KMS-11 (cell line): ENCODE measurements around the gene BRD8.

Source experiments
- H2AFZ ChIP-seq: fragments of 200-600 bp; sonication (generic); 2 replicates; pipeline ENCODE4 v1.6.1; 2016; ENCODE audit warnings: antibody characterized with exemption, mixed run types, low read depth
- H3K27ac ChIP-seq: fragments of 200-600 bp; sonication (generic); 2 replicates; pipeline ENCODE4 v1.6.1; 2016; ENCODE audit warnings: mild to moderate bottlenecking, mixed run types
- H3K27me3 ChIP-seq: fragments of 200-600 bp; sonication (generic); 2 replicates; pipeline ENCODE4 v1.6.1; 2017; ENCODE audit warnings: mild to moderate bottlenecking, low read depth, mixed run types, moderate library complexity; ENCODE audit not compliant: insufficient read depth
- H3K36me3 ChIP-seq: fragments of 200-600 bp; sonication (generic); 2 replicates; pipeline ENCODE4 v1.6.1; 2017; ENCODE audit warnings: mild to moderate bottlenecking, mixed run types; ENCODE audit not compliant: insufficient read depth
- H3K4me1 ChIP-seq: fragments of 200-600 bp; sonication (generic); 2 replicates; pipeline ENCODE4 v1.6.1; 2016; ENCODE audit warnings: mild to moderate bottlenecking, low read depth, mixed run types; ENCODE audit not compliant: poor library complexity, severe bottlenecking
- H3K4me2 ChIP-seq: fragments of 200-600 bp; sonication (generic); 2 replicates; pipeline ENCODE4 v1.7.0; 2016; ENCODE audit warnings: mild to moderate bottlenecking, mixed run types
- H3K4me3 ChIP-seq: fragments of 200-600 bp; sonication (generic); IDR thresholded peaks from 2 replicates; pipeline ENCODE4 v1.6.1; 2017; ENCODE audit warnings: low read depth, low read length, mixed read lengths; ENCODE audit not compliant: insufficient read depth
- H3K79me2 ChIP-seq: fragments of 200-600 bp; sonication (generic); 2 replicates; pipeline ENCODE4 v1.6.1; 2016; ENCODE audit warnings: low read depth, mixed run types; ENCODE audit not compliant: insufficient read depth
- H3K9ac ChIP-seq: fragments of 200-600 bp; sonication (generic); 2 replicates; pipeline ENCODE4 v1.6.1; 2016; ENCODE audit warnings: mild to moderate bottlenecking, mixed run types
- H4K20me1 ChIP-seq: fragments of 200-600 bp; sonication (generic); 2 replicates; pipeline ENCODE4 v1.6.1; 2016; ENCODE audit warnings: mild to moderate bottlenecking, mixed run types; ENCODE audit not compliant: insufficient read depth
- CTCF ChIP-seq: fragments of 200-600 bp; sonication (generic); conservative IDR thresholded peaks from 2 replicates; pipeline ENCODE4 v1.6.1; 2017; ENCODE audit warnings: low read depth, mild to moderate bottlenecking, antibody characterized with exemption, low read length, moderate library complexity, mixed read lengths

Gene BRD8

GRCh38 chr5:138182808-138183207 is 4.4 kb upstream of the BRD8 start:
- Histone ChIP-seq H3K36me3 (peaks cover 10% of the 10 kb centered on the region; the same call in 1 of the 2 replicates), H3K27ac (no peak overlapping the region), H2AFZ (no peak overlapping the region), H3K4me1 (peaks cover 8% of the 10 kb centered on the region), H3K9ac (no peak overlapping the region), H3K4me2 (no peak overlapping the region), H4K20me1 (no peaks in the 10 kb centered on the region), H3K4me3 (no peak overlapping the region), H3K79me2 (peaks cover 21% of the 10 kb centered on the region; the same call in 1 of the 2 replicates), H3K27me3 (no peaks in the 10 kb centered on the region)
- TF ChIP-seq CTCF, result no peak

- Histone ChIP-seq H2AFZ (no peak overlapping the region), H3K36me3 (peaks cover 2% of the 10 kb centered on the region; the same call in 1 of the 2 replicates), H3K27ac (no peak overlapping the region), H3K9ac (no peak overlapping the region), H3K79me2 (peaks cover 41% of the 10 kb centered on the region), H3K4me2 (peak overlapping the region; percentile 85; the same call in 1 of the 2 replicates), H3K4me1 (peaks cover 23% of the 10 kb centered on the region), H4K20me1 (no peaks in the 10 kb centered on the region), H3K4me3 (no peak overlapping the region), H3K27me3 (no peaks in the 10 kb centered on the region)
- no peak for TF ChIP-seq CTCF
These were observed 2.4 kb upstream of the BRD8 start for GRCh38 chr5:138180841-138181240.

GRCh38 chr5:138180183-138180782 is 1.9 kb upstream of the BRD8 start:
- TF ChIP-seq CTCF, result peak; percentile 65
- Histone ChIP-seq H3K4me2 (peak overlapping the region; percentile 85), H3K4me3 (no peak overlapping the region), H3K27ac (no peak overlapping the region; the same call in 1 of the 2 replicates), H3K36me3 (no peaks in the 10 kb centered on the region; the same call in 1 of the 2 replicates), H3K4me1 (peaks cover 23% of the 10 kb centered on the region), H2AFZ (no peak overlapping the region), H3K79me2 (peaks cover 44% of the 10 kb centered on the region), H3K9ac (peak overlapping the region; percentile 70; the same call in 1 of the 2 replicates), H3K27me3 (no peaks in the 10 kb centered on the region), H4K20me1 (no peaks in the 10 kb centered on the region)

GRCh38 chr5:138179277-138179857 is 937 bp upstream of the BRD8 start:
- no peaks in the 10 kb centered on the region for H4K20me1 ChIP-seq

More at GRCh38 chr5:138179277-138179857, 937 bp upstream of the BRD8 start:
- Histone ChIP-seq H2AFZ (peak overlapping the region; percentile 62), H3K27ac (peak overlapping the region; percentile 60; the same call in 1 of the 2 replicates), H3K9ac (peak overlapping the region; percentile 70; the same call in 1 of the 2 replicates), H3K79me2 (peaks cover 53% of the 10 kb centered on the region), H3K36me3 (no peaks in the 10 kb centered on the region), H3K4me2 (peak overlapping the region; percentile 85), H3K4me1 (peaks cover 23% of the 10 kb centered on the region), H3K4me3 (no peak overlapping the region), H3K27me3 (no peaks in the 10 kb centered on the region)
- no peak for TF ChIP-seq CTCF
